ENCODE data around the gene CCDC121.
"Not testable (repeated sequence)": the region's sequence is repeated elsewhere in the genome, so short reads cannot be mapped to it uniquely, and the experiment has no call there.

CCDC121 gene

DNA sequence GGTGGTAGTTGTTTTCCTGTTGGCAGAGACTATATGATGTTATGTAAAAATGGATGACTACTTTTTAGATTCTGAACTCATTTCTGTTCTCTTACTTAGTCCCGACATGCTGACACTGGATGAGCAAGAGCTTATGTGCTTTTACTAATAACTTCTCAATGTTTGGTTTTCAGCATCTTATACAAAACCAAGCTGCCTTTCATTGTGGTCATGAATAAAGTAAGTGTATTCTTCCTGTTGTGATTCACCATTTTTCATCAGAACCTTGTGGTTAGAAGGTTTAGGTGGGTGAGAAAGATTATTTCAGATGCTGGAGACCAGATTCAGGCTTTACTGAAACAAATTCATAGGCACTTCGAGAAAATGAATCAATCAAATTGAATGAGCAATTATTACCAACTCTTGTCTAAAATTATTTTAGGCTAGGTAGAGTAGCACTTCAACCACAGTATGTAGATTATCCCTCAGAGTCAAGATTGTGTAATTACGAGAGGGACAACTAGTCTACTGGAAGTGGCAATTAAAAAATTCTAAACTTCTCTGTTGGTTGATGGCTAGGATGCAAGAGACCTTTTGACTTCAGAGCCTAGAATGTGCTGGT is 9.3 kb upstream of the CCDC121 start:
- no peak for DNase-seq

- no peak for DNase-seq
Observed at GRCh38 chr2:27636766-27637165, 8.0 kb upstream of the CCDC121 start.

- no peak for DNase-seq
Observed at GRCh38 chr2:27634291-27634690, 5.5 kb upstream of the CCDC121 start.

GRCh38 chr2:27630257-27630656 is 1.4 kb upstream of the CCDC121 start:
- DNase-seq: not testable (repeated sequence)

DNA sequence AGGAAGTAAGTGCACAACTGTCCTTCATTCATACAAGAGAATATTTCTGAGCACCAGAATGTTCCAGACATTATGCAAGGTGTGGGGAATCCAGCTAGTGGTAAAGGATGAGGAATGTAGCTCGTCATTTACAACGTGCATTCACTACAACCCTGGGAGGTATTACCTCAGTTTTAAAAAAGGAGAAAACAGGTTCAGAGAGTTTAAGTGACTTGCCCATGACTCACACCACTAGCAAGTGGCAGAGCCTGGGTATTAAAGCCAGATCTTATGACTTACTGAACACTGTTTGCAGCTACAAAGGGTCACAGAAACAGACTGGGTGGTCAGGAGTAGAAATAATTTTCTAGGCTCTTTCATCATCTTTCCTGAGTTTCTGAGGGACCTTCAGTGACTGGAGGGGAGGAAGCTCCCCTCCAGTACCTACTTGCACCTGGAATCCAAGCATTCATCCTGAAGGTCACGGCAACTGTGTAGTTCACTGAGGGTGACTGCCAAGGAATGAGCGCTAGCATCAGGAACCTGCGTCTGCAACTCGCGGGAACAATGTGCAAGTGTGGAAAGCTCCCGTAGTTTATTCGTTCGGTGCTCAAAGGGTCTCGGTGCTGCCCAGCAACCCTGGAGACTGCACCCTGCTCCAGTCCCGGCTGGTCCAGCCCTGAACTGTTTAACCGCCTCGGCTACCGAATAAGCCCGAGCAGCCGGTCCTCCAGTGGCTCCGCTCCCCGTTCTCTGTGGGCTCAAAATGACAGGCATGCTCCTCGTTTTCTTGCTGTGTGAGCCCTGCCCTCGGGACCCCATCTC is 647 bp downstream of the CCDC121 start:
- DNase-seq: no peak

- not testable (repeated sequence) for DNase-seq
Observed at GRCh38 chr2:27626921-27627320, 1.9 kb downstream of the CCDC121 start.

DNA sequence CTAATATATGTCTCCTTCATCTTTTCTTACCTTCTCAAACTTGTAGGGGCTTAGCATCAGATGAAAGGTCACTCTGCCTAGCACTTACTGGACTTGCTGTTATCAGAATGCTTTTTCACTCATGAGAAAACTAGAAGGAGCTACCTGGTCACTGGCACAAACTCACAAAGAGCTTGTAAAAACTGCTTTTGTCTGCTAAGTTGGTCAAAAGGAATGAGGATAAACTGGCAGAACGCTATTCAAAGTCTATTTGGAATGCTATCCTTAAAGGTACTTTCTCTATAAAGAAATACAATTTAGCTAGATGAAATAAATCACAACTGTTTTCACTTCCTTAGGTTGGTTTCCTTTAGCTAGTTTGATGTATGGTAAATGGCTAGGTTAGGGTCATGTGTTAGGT is 2.5 kb downstream of the CCDC121 start:
- not testable (repeated sequence) for DNase-seq

DNA sequence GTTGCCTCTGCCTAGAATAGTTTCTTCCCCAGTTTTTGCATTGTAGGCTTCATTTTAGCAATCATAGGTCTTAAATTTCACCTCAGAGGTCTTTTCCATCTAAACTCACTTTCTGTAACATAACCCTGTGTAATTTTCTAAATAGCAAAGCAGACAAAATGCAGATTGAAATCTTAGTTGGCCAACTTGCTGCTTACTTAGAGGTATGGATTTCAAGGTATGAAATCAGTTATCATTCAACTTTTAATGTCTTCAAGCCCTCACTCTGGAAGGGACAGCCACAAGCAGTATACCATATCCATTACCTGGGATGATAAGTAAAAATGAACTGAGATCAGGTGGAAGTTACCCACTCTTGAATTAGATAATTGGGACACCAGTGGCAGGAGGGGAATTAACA is 3.9 kb downstream of the CCDC121 start:
- DNase-seq: no peak

- DNase-seq: no peak
Observed at GRCh38 chr2:27622921-27623384, 5.9 kb downstream of the CCDC121 start.

DNA sequence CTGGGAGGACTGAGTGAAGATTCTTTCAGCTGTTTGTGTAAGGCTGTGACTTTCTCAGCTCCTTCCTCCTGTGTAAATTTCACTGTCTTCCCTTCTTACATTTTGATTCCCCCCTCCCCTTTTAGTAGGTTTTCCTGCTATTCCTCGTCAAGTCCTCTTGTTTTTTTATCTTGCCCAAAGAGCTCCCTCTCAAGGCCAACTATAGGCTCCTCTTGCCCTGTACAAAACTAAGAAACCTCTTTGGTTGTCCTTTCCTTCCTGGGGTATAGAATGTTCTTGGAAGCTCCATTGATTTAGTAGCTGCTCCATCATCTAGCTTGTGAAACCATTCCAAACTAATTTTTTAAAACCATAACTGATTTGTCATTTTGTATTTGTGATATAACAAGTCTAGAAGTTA is 7.3 kb downstream of the CCDC121 start:
- DNase-seq: no peak

- no peak for DNase-seq
Observed at GRCh38 chr2:27615316-27615715, 13.5 kb downstream of the CCDC121 start.

GRCh38 chr2:27613985-27614384 is 14.8 kb downstream of the CCDC121 start:
- no peak for DNase-seq

- DNase-seq: no peak
Observed at GRCh38 chr2:27606611-27607010, 22.2 kb downstream of the CCDC121 start.

DNA sequence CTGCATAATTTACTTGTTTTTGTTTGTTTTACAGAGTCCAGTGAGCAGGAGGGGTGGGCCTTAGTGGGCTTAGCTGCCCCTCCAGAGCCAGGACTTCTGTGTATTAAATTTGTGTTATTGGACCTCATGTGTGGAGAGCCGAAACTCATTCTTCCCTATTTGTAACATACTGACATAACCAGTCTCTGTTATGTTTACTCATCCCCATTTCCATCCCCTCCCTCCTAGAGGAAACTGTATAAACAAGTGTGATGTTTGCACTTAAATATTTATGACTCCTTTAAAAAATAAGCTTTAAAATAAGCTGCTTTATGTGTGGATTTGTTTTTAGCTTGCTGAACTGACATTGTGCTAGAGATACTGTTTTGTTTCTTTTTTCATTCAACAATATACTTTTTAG is 32.2 kb downstream of the CCDC121 start:
- no peak for DNase-seq

- DNase-seq: not testable (repeated sequence)
Observed at GRCh38 chr2:27595412-27595811, 33.4 kb downstream of the CCDC121 start.

DNA sequence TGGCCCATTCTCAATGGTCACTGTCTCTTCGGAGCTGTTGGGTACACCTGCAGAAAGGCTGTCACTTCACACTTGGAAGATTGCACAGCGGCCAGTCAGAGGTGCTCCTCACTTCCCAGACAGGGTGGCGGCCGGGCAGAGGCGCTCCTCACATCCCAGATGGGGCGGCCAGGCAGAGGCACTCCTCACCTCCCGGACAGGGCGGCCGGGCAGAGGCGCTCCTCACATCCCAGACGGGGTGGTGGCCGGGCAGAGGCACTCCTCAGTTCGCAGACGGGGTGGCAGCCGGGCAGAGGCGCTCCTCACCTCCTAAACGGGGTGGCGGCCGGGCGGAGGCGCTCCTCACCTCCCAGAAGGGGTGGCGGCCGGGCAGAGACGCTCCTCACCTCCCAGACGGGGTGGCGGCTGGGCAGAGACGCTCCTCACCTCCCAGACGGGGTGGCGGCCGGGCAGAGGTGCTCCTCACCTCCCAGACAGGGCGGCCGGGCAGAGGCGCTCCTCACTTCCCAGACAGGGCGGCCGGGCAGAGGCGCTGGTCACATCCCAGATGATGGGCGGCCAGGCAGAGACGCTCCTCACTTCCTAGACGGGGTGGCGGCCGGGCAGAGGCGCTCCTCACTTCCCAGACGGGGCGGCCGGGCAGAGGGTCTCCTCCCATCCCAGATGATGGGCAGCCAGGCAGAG is 34.6 kb downstream of the CCDC121 start:
- not testable (repeated sequence) for DNase-seq

GRCh38 chr2:27593240-27593639 is 35.6 kb downstream of the CCDC121 start:
- no peak for DNase-seq

GRCh38 chr2:27591745-27592144 is 37.1 kb downstream of the CCDC121 start:
- no peak for DNase-seq

DNA sequence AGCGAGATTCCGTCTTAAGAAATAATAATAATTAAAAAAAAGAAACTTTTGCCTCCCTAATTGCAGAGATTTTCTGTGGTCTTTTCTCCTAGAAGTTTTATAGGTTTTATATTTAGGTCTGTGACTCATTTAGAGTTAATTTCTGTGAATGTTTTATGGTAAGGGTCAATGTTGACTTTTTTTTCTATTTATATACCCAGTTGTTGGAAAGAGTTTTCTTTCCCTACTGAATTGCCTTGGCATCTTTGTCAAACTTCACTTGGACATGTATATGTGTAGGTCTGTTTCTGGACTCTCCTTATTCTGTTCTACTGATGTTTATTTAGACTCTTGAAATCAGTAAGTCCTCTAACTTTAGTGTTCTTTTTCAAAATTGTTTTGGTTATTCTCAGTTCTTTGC is 40.5 kb downstream of the CCDC121 start:
- no peak for DNase-seq

- DNase-seq: no peak
Observed at GRCh38 chr2:27587025-27587424, 41.8 kb downstream of the CCDC121 start.

DNA sequence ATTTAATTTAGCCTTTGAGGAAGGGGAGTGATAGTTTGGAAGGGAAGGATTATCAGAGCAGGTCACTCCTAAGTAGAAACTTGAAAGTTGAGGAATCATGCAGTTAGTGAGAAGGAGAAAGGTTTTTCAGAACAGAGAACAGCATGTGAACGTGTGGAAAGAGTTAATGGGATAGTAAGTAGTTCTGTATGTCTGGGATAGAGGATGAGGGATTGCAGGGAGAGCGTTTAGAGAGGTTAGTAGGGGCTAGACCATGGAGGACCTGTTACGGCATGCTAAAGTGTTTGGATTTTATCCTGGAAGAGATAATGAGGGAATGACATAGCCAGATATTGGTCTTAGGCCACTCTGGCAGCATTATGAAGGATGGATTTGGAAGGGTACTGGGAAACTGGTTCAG is 44.2 kb downstream of the CCDC121 start:
- DNase-seq: no peak

- no peak for DNase-seq
Observed at GRCh38 chr2:27583390-27583915, 45.4 kb downstream of the CCDC121 start.

Measured in right kidney (tissue), 1 donor.